HEK293 (cell line): Measurements from ENCODE around the gene SMIM38.

Experiments used
- CTCF ChIA-PET: fragments of 350-600 bp; formaldehyde crosslinking; extraction: SDS; loops from one replicate; lab custom pipeline; 2021; ENCODE audit warnings: antibody characterized with exemption; lab: Yijun Ruan, JAX
- POLR2A ChIA-PET: fragments of 300-600 bp; formaldehyde crosslinking; extraction: SDS; loops from one replicate; lab custom pipeline; 2020; ENCODE audit warnings: antibody characterized with exemption, inconsistent platforms; lab: Yijun Ruan, JAX
- H3K27ac ChIP-seq: fragments of 200-500 bp; sonication (Bioruptor generic); 2 replicates; pipeline ENCODE4 v1.5.1; 2014; ENCODE audit warnings: low read depth, low read length, control low read depth, inconsistent platforms; ENCODE audit errors: extremely low read depth
- H3K36me3 ChIP-seq, 2 experiments: fragments of 200-500 bp in 1 of 2; sonication (Bioruptor generic) in 1 of 2; 1 replicate in 1 of 2; 2 replicates in 1 of 2; pipeline ENCODE4 v1.5.1; 2014 to 2017; ENCODE audit warnings: inconsistent platforms in 2 of 2, low read length in 2 of 2; ENCODE audit not compliant: control insufficient read depth in 2 of 2, insufficient read depth in 1 of 2
- H3K4me1 ChIP-seq: fragments of 200-500 bp; sonication (Bioruptor generic); 2 replicates; pipeline ENCODE4 v1.5.1; 2014; ENCODE audit warnings: mild to moderate bottlenecking, low read length, inconsistent platforms; ENCODE audit not compliant: control insufficient read depth, insufficient read depth
- H3K4me3 ChIP-seq: 2 replicates; pipeline ENCODE4 v1.5.1; 2011; ENCODE audit warnings: low read depth, mild to moderate bottlenecking, control low read depth, low read length, moderate library complexity
- H3K9me3 ChIP-seq: fragments of 200-500 bp; sonication (Bioruptor generic); 2 replicates; pipeline ENCODE4 v1.5.1; 2014; ENCODE audit warnings: low read depth, low read length, inconsistent platforms; ENCODE audit not compliant: control insufficient read depth, insufficient read depth
- GFI1B ChIP-seq: fragments of 450-650 bp; formaldehyde crosslinking; IDR thresholded peaks from 2 replicates; pipeline ENCODE4 v1.5.1; 2016; ENCODE audit warnings: missing biosample characterization, missing genetic modification characterization
- KLF17 ChIP-seq: fragments of 450-650 bp; formaldehyde crosslinking; IDR thresholded peaks from 2 replicates; pipeline ENCODE4 v1.5.1; 2016; ENCODE audit warnings: missing biosample characterization, missing genetic modification characterization
- OVOL3 ChIP-seq: fragments of 450-650 bp; formaldehyde crosslinking; IDR thresholded peaks from 2 replicates; pipeline ENCODE4 v1.5.1; 2016; ENCODE audit warnings: missing biosample characterization, missing genetic modification characterization
- SP2 ChIP-seq: fragments of 450-650 bp; formaldehyde crosslinking; IDR thresholded peaks from 2 replicates; pipeline ENCODE4 v1.5.1; 2016; ENCODE audit warnings: missing biosample characterization, missing genetic modification characterization
- SP3 ChIP-seq: fragments of 450-650 bp; formaldehyde crosslinking; IDR thresholded peaks from 2 replicates; pipeline ENCODE4 v1.5.1; 2016; ENCODE audit warnings: missing biosample characterization, missing genetic modification characterization
- TSHZ1 ChIP-seq: fragments of 450-650 bp; formaldehyde crosslinking; IDR thresholded peaks from 2 replicates; pipeline ENCODE4 v1.5.1; 2016; ENCODE audit warnings: missing biosample characterization, missing genetic modification characterization, borderline replicate concordance
- YY1 ChIP-seq: fragments of 450-650 bp; formaldehyde crosslinking; IDR thresholded peaks from 2 replicates; pipeline ENCODE4 v1.5.1; 2018; ENCODE audit warnings: missing biosample characterization, missing genetic modification characterization
- ZFP41 ChIP-seq: fragments of 450-650 bp; formaldehyde crosslinking; IDR thresholded peaks from 2 replicates; pipeline ENCODE4 v1.5.1; 2016; ENCODE audit warnings: missing biosample characterization, missing genetic modification characterization, borderline replicate concordance
- ZNF174 ChIP-seq: fragments of 450-650 bp; formaldehyde crosslinking; IDR thresholded peaks from 2 replicates; pipeline ENCODE4 v1.5.0; 2017; ENCODE audit warnings: missing biosample characterization, mild to moderate bottlenecking, missing genetic modification characterization
- ZNF214 ChIP-seq: fragments of 450-650 bp; formaldehyde crosslinking; IDR thresholded peaks from 2 replicates; pipeline ENCODE4 v1.5.1; 2017; ENCODE audit warnings: missing biosample characterization, mild to moderate bottlenecking, missing genetic modification characterization, borderline replicate concordance
- ZNF274 ChIP-seq, 2 experiments: fragments of 200-500 bp in 1 of 2; fragments of 450-650 bp in 1 of 2; sonication (Bioruptor generic) in 1 of 2; formaldehyde crosslinking in 1 of 2; IDR thresholded peaks; 2 replicates each; pipeline versions ENCODE4 v1.5.1 to v1.6.1; 2014 to 2016; ENCODE audit warnings: borderline replicate concordance in 1 of 2, inconsistent platforms in 1 of 2, low read length in 1 of 2, missing biosample characterization in 1 of 2, missing genetic modification characterization in 1 of 2
- ZNF391 ChIP-seq: fragments of 450-650 bp; formaldehyde crosslinking; IDR thresholded peaks from 2 replicates; pipeline ENCODE4 v1.5.1; 2016; ENCODE audit warnings: low read depth, missing biosample characterization, missing genetic modification characterization, borderline replicate concordance
- ZNF394 ChIP-seq: fragments of 450-650 bp; formaldehyde crosslinking; IDR thresholded peaks from 2 replicates; pipeline ENCODE4 v1.5.1; 2016; ENCODE audit warnings: missing biosample characterization, missing genetic modification characterization, mild to moderate bottlenecking, moderate library complexity, borderline replicate concordance
- ZNF404 ChIP-seq: fragments of 450-650 bp; formaldehyde crosslinking; IDR thresholded peaks from 2 replicates; pipeline ENCODE4 v1.5.1; 2017; ENCODE audit warnings: missing biosample characterization, missing genetic modification characterization
- ZNF449 ChIP-seq: fragments of 450-650 bp; formaldehyde crosslinking; IDR thresholded peaks from 2 replicates; pipeline ENCODE4 v1.5.1; 2017; ENCODE audit warnings: missing biosample characterization, mild to moderate bottlenecking, missing genetic modification characterization, moderate library complexity
- ZNF521 ChIP-seq: fragments of 450-650 bp; formaldehyde crosslinking; IDR thresholded peaks from 2 replicates; pipeline ENCODE4 v1.5.1; 2017; ENCODE audit warnings: missing biosample characterization, mild to moderate bottlenecking, missing genetic modification characterization
- ZNF621 ChIP-seq: fragments of 450-650 bp; formaldehyde crosslinking; IDR thresholded peaks from 2 replicates; pipeline ENCODE4 v1.5.1; 2017; ENCODE audit warnings: missing biosample characterization, missing genetic modification characterization
- TF ChIP-seq, protein P1 (sequence below): fragments of 450-650 bp; formaldehyde crosslinking; IDR thresholded peaks from 2 replicates; pipeline ENCODE4 v1.5.1; 2016; ENCODE audit warnings: missing biosample characterization, missing genetic modification characterization
- TF ChIP-seq, protein P2 (sequence below): fragments of 450-650 bp; formaldehyde crosslinking; IDR thresholded peaks from 2 replicates; pipeline ENCODE4 v1.5.1; 2016; ENCODE audit warnings: missing biosample characterization, missing genetic modification characterization
- TF ChIP-seq, protein P3 (sequence below): fragments of 450-650 bp; formaldehyde crosslinking; IDR thresholded peaks from 2 replicates; pipeline ENCODE4; 2016; ENCODE audit warnings: missing biosample characterization, missing genetic modification characterization
- TF ChIP-seq, protein P4 (sequence below): fragments of 450-650 bp; formaldehyde crosslinking; IDR thresholded peaks from 2 replicates; pipeline ENCODE4 v1.5.1; 2016; ENCODE audit warnings: missing biosample characterization, missing genetic modification characterization

SMIM38 gene

DNA sequence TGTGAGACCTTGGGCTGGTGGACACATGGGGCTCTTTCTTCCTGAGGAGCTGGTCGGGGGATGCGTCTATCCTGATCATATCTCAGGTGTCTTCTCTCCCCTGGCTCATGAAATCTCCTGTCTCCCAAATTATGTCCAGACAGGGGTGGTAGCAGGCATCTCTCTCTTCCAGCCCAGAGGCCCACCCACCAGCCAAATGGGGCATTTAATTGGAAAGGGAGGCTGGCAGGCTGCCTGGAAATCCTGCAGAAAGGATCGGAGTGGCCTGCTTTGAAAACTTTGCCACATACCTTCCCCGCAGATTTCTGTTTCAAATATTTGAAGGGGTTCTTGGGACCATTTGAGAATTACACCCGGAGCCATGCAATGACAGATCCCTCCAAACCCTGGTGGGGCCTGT, 37.4 kb downstream of the SMIM38 start (continued):
- TF ChIP-seq ZNF449 (tag by site-specific recombination) (no peak), SP2 (tag by site-specific recombination) (no peak), ZNF174 (tag by site-specific recombination) (no peak), GFI1B (no peak), TSHZ1 (no peak), ZNF394 (tag by site-specific recombination) (no peak), ZNF274 (IDR thresholded peaks at IDR 0.05; ENCODE audit: low read length) (no peak), ZNF274 (tag by site-specific recombination; IDR thresholded peaks at IDR 0.05; ENCODE audit: borderline replicate concordance) (no peak), ZNF214 (tag by site-specific recombination) (no peak), YY1 (tag by site-specific recombination) (no peak)
- TF ChIP-seq, protein P1, sequence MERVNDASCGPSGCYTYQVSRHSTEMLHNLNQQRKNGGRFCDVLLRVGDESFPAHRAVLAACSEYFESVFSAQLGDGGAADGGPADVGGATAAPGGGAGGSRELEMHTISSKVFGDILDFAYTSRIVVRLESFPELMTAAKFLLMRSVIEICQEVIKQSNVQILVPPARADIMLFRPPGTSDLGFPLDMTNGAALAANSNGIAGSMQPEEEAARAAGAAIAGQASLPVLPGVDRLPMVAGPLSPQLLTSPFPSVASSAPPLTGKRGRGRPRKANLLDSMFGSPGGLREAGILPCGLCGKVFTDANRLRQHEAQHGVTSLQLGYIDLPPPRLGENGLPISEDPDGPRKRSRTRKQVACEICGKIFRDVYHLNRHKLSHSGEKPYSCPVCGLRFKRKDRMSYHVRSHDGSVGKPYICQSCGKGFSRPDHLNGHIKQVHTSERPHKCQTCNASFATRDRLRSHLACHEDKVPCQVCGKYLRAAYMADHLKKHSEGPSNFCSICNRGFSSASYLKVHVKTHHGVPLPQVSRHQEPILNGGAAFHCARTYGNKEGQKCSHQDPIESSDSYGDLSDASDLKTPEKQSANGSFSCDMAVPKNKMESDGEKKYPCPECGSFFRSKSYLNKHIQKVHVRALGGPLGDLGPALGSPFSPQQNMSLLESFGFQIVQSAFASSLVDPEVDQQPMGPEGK (tag by site-specific recombination) = no peak
- TF ChIP-seq, protein P2, sequence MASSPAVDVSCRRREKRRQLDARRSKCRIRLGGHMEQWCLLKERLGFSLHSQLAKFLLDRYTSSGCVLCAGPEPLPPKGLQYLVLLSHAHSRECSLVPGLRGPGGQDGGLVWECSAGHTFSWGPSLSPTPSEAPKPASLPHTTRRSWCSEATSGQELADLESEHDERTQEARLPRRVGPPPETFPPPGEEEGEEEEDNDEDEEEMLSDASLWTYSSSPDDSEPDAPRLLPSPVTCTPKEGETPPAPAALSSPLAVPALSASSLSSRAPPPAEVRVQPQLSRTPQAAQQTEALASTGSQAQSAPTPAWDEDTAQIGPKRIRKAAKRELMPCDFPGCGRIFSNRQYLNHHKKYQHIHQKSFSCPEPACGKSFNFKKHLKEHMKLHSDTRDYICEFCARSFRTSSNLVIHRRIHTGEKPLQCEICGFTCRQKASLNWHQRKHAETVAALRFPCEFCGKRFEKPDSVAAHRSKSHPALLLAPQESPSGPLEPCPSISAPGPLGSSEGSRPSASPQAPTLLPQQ (tag by site-specific recombination) = no peak

DNA sequence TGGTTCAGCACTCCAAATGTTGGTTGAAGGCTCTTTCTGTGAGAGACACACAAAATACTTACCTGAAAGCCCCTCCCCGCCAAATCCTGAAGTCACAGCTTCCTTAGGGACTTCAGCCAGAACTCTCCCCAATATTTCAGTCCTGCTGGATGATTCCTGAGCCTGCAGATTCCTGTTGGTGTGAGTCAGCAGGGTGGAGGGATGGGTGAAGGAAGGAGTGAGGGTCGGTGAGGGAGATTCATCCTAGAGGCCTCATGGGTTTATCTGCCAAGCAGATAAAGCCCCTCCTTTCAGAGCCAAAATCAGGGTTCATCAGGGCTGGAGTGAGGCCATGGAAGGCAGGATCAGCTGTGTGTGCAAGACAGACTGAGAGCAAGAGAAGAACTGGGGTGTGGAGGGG, 37.9 kb downstream of the SMIM38 start:
- Histone ChIP-seq H3K4me3 (no peak overlapping the region), H3K9me3 (no peaks in the 10 kb centered on the region), H3K4me1 (no peaks in the 10 kb centered on the region), H3K27ac (no peak overlapping the region), H3K36me3 (no peaks in the 10 kb centered on the region)
- ChIA-PET CTCF (interaction anchor here (0.5 to 0.7 kb wide), 4 partner anchors 17 to 162 kb away, joined by 3 to 4 read pairs (median 3); no protein-coding TSS in a partner anchor), POLR2A (no interaction called here)
- TF ChIP-seq SP3 = no peak
- no peak for TF ChIP-seq ZNF391 (tag by site-specific recombination)
- TF ChIP-seq OVOL3 = no peak
- TF ChIP-seq ZNF621 = no peak
- no peak for TF ChIP-seq ZFP41 (tag by site-specific recombination)
- TF ChIP-seq, protein P3, sequence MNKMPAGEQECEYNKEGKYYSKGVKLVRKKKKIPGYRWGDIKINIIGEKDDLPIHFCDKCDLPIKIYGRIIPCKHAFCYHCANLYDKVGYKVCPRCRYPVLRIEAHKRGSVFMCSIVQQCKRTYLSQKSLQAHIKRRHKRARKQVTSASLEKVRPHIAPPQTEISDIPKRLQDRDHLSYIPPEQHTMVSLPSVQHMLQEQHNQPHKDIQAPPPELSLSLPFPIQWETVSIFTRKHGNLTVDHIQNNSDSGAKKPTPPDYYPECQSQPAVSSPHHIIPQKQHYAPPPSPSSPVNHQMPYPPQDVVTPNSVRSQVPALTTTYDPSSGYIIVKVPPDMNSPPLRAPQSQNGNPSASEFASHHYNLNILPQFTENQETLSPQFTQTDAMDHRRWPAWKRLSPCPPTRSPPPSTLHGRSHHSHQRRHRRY (tag by site-specific recombination) = no peak
- TF ChIP-seq, protein P4, sequence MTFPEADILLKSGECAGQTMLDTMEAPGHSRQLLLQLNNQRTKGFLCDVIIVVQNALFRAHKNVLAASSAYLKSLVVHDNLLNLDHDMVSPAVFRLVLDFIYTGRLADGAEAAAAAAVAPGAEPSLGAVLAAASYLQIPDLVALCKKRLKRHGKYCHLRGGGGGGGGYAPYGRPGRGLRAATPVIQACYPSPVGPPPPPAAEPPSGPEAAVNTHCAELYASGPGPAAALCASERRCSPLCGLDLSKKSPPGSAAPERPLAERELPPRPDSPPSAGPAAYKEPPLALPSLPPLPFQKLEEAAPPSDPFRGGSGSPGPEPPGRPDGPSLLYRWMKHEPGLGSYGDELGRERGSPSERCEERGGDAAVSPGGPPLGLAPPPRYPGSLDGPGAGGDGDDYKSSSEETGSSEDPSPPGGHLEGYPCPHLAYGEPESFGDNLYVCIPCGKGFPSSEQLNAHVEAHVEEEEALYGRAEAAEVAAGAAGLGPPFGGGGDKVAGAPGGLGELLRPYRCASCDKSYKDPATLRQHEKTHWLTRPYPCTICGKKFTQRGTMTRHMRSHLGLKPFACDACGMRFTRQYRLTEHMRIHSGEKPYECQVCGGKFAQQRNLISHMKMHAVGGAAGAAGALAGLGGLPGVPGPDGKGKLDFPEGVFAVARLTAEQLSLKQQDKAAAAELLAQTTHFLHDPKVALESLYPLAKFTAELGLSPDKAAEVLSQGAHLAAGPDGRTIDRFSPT (tag by site-specific recombination) = no peak
- no peak for TF ChIP-seq ZNF404
- no peak for TF ChIP-seq ZNF449 (tag by site-specific recombination)
- no peak for TF ChIP-seq KLF17
- no peak for TF ChIP-seq ZNF521
- TF ChIP-seq SP2 (tag by site-specific recombination) = no peak
